Measurements from ENCODE around the gene PARP1.

Gene PARP1

DNA sequence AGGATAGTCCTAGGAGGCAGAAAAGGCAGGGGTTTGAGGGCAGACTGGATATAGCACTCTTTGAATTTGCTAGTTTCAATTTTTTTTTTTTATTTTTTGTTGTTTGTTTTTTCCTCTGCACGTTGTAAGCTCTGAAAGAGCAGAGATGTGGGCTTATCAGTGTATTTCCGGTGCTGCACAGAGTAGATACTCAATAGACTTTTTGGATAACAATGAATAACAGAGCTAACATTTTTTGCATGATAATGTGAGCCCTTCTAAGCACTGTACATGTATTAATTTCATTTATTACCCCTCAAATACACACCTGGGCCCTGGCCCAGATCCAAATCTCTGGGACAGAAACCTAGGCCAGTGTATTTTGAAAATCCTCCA is 17.1 kb upstream of the PARP1 start:
- DNase-seq (no peak), ATAC-seq (replicated peaks) (peak; percentile 75)
- Mint-ChIP-seq H3K4me1 (ENCODE audit: low read depth in 2 of 2) (peaks cover 13 to 23% of the 10 kb centered on the region in 2 donors), H3K4me3 (no peak overlapping the region), H3K27me3 (peaks cover 0 to 8% of the 10 kb centered on the region in 2 donors), H3K9me3 (no peaks in the 10 kb centered on the region), H3K27ac (peak overlapping the region in 1 of 2 donors; percentile 92), H3K36me3 (ENCODE audit: insufficient read depth) (peaks cover 3% of the 10 kb centered on the region)

- no peak overlapping the region for H3K27ac Mint-ChIP-seq
- DNase-seq (no peak), ATAC-seq (replicated peaks) (peak; percentile 73)
- no peaks in the 10 kb centered on the region for H3K9me3 Mint-ChIP-seq
- H3K27me3 Mint-ChIP-seq, result peaks cover 0 to 8% of the 10 kb centered on the region in 2 donors
- peaks cover 3% of the 10 kb centered on the region for H3K36me3 Mint-ChIP-seq (ENCODE audit: insufficient read depth)
- H3K4me1 Mint-ChIP-seq (ENCODE audit: low read depth in 2 of 2), result peaks cover 13 to 23% of the 10 kb centered on the region in 2 donors
- peak overlapping the region in 1 of 2 donors; percentile 19 for H3K4me3 Mint-ChIP-seq
Observed at GRCh38 chr1:226424221-226425003, 16.5 kb upstream of the PARP1 start.

GRCh38 chr1:226422478-226422877 is 14.6 kb upstream of the PARP1 start:
- Mint-ChIP-seq H3K4me1 (ENCODE audit: low read depth in 2 of 2) (peaks cover 16 to 26% of the 10 kb centered on the region in 2 donors), H3K27ac (no peak overlapping the region), H3K4me3 (no peak overlapping the region), H3K27me3 (no peaks in the 10 kb centered on the region), H3K9me3 (no peaks in the 10 kb centered on the region), H3K36me3 (ENCODE audit: insufficient read depth) (peaks cover 7% of the 10 kb centered on the region)
- DNase-seq (no peak), ATAC-seq (replicated peaks) (no peak)

- peaks cover 11 to 23% of the 10 kb centered on the region in 2 donors for H3K4me1 Mint-ChIP-seq (ENCODE audit: low read depth in 2 of 2)
- H3K27ac Mint-ChIP-seq, result no peak overlapping the region
- DNase-seq (no peak), ATAC-seq (replicated peaks) (no peak)
- no peak overlapping the region for H3K4me3 Mint-ChIP-seq
- H3K36me3 Mint-ChIP-seq (ENCODE audit: insufficient read depth), result peaks cover 7% of the 10 kb centered on the region
- no peaks in the 10 kb centered on the region for H3K9me3 Mint-ChIP-seq
- H3K27me3 Mint-ChIP-seq, result no peaks in the 10 kb centered on the region
Observed at GRCh38 chr1:226420897-226421296, 13.0 kb upstream of the PARP1 start.

- no peak for DNase-seq
- H3K36me3 Mint-ChIP-seq (ENCODE audit: insufficient read depth), result peaks cover 7% of the 10 kb centered on the region
- H3K4me1 Mint-ChIP-seq (ENCODE audit: low read depth in 2 of 2), result peaks cover 7 to 18% of the 10 kb centered on the region in 2 donors
- H3K9me3 Mint-ChIP-seq, result no peaks in the 10 kb centered on the region
- no peak overlapping the region for H3K4me3 Mint-ChIP-seq
- ATAC-seq (replicated peaks), result no peak
- H3K27ac Mint-ChIP-seq, result no peak overlapping the region
- no peaks in the 10 kb centered on the region for H3K27me3 Mint-ChIP-seq
Observed at GRCh38 chr1:226420328-226420727, 12.4 kb upstream of the PARP1 start.

GRCh38 chr1:226419284-226420029 is 11.6 kb upstream of the PARP1 start:
- no peaks in the 10 kb centered on the region for H3K9me3 Mint-ChIP-seq
- DNase-seq (no peak), ATAC-seq (replicated peaks) (no peak)
- H3K4me1 Mint-ChIP-seq (ENCODE audit: low read depth in 2 of 2), result peaks cover 7 to 18% of the 10 kb centered on the region in 2 donors
- H3K36me3 Mint-ChIP-seq (ENCODE audit: insufficient read depth), result peaks cover 7% of the 10 kb centered on the region
- H3K27me3 Mint-ChIP-seq, result no peaks in the 10 kb centered on the region
- H3K27ac Mint-ChIP-seq, result no peak overlapping the region
- H3K4me3 Mint-ChIP-seq, result no peak overlapping the region

GRCh38 chr1:226417830-226418546 is 10.1 kb upstream of the PARP1 start:
- H3K9me3 Mint-ChIP-seq, result no peaks in the 10 kb centered on the region
- DNase-seq (no peak), ATAC-seq (replicated peaks) (peak; percentile 86)
- H3K36me3 Mint-ChIP-seq (ENCODE audit: insufficient read depth), result peaks cover 4% of the 10 kb centered on the region
- H3K4me3 Mint-ChIP-seq, result peak overlapping the region in 1 of 2 donors; percentile 14
- peaks cover 7 to 14% of the 10 kb centered on the region in 2 donors for H3K4me1 Mint-ChIP-seq (ENCODE audit: low read depth in 2 of 2)
- peak overlapping the region; percentile 39 to 72 for H3K27ac Mint-ChIP-seq
- no peaks in the 10 kb centered on the region for H3K27me3 Mint-ChIP-seq

DNA sequence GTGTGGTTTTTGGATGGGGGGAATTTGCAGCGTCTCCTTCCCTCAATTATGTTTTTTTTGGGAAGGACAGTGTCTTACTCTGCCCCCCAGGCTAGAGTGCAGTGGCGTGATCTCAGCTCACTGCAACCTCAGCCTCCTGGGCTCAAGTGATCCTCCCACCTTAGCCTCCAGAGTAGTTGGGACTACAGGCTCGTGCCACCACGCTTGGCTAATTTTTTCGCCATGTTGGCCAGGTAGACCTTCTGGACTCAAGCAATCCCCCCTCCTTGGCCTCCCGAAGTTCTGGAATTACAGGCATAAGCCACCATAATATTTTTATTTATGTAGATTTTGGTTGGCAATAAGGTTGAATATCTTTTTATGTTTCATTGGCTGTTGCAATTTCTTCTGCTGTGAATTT is 9.5 kb upstream of the PARP1 start:
- ATAC-seq (replicated peaks), result no peak
- Mint-ChIP-seq H3K9me3 (no peaks in the 10 kb centered on the region), H3K4me3 (peak overlapping the region in 1 of 2 donors; percentile 14), H3K27ac (peak overlapping the region; percentile 39 to 72), H3K27me3 (no peaks in the 10 kb centered on the region), H3K4me1 (ENCODE audit: low read depth in 2 of 2) (peaks cover 7 to 14% of the 10 kb centered on the region in 2 donors), H3K36me3 (ENCODE audit: insufficient read depth) (peaks cover 4% of the 10 kb centered on the region)
- no peak for DNase-seq

- no peak for ATAC-seq (replicated peaks)
- no peak overlapping the region for H3K27ac Mint-ChIP-seq
- H3K4me3 Mint-ChIP-seq, result no peak overlapping the region
- peaks cover 7 to 14% of the 10 kb centered on the region in 2 donors for H3K4me1 Mint-ChIP-seq (ENCODE audit: low read depth in 2 of 2)
- no peak for DNase-seq
- no peaks in the 10 kb centered on the region for H3K27me3 Mint-ChIP-seq
- H3K9me3 Mint-ChIP-seq, result no peaks in the 10 kb centered on the region
- peaks cover 4% of the 10 kb centered on the region for H3K36me3 Mint-ChIP-seq (ENCODE audit: insufficient read depth)
Observed at GRCh38 chr1:226414098-226414698, 6.3 kb upstream of the PARP1 start.

DNA sequence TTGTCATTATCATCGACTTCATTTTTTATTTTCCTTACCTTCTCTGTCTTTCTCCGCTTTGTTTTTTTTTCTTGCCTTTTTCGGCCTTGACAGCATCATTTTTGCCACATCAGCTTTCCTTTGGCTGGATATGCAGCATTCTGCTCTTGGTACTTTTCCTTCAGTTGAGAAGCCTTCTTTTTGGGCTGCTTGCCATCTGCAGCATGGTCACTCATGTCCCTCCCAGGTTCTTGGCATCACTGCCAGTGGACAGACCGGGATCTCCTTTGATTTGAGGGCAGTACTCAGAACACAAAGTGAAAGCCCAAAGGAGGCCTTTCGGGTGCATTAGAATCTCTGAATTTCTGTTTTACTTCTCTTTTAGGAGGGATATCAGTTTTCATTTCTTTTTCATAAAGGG is 3.7 kb upstream of the PARP1 start:
- ATAC-seq (replicated peaks) (no peak), DNase-seq (no peak)
- Mint-ChIP-seq H3K27me3 (no peaks in the 10 kb centered on the region), H3K4me3 (no peak overlapping the region), H3K4me1 (ENCODE audit: low read depth in 2 of 2) (peaks cover 13 to 25% of the 10 kb centered on the region in 2 donors), H3K27ac (no peak overlapping the region), H3K9me3 (no peaks in the 10 kb centered on the region), H3K36me3 (ENCODE audit: insufficient read depth) (peaks cover 23% of the 10 kb centered on the region)

GRCh38 chr1:226410958-226411357 is 3.1 kb upstream of the PARP1 start:
- no peaks in the 10 kb centered on the region for H3K9me3 Mint-ChIP-seq
- H3K4me1 Mint-ChIP-seq (ENCODE audit: low read depth in 2 of 2), result peaks cover 20 to 27% of the 10 kb centered on the region in 2 donors
- ATAC-seq (replicated peaks) (no peak), DNase-seq (no peak)
- no peaks in the 10 kb centered on the region for H3K27me3 Mint-ChIP-seq
- no peak overlapping the region for H3K4me3 Mint-ChIP-seq
- no peak overlapping the region for H3K27ac Mint-ChIP-seq
- H3K36me3 Mint-ChIP-seq (ENCODE audit: insufficient read depth), result peaks cover 23% of the 10 kb centered on the region

GRCh38 chr1:226409392-226409791 is 1.5 kb upstream of the PARP1 start:
- no peaks in the 10 kb centered on the region for H3K27me3 Mint-ChIP-seq
- H3K9me3 Mint-ChIP-seq, result no peaks in the 10 kb centered on the region
- H3K36me3 Mint-ChIP-seq (ENCODE audit: insufficient read depth), result peaks cover 23% of the 10 kb centered on the region
- DNase-seq (no peak), ATAC-seq (replicated peaks) (no peak)
- peak overlapping the region in 1 of 2 donors; percentile 92 for H3K27ac Mint-ChIP-seq
- H3K4me3 Mint-ChIP-seq, result no peak overlapping the region
- peaks cover 31 to 38% of the 10 kb centered on the region in 2 donors for H3K4me1 Mint-ChIP-seq (ENCODE audit: low read depth in 2 of 2)

All from effector memory CD8-positive, alpha-beta T cell (primary cell).